CD4-positive, alpha-beta T cell treated with Interleukin-4 for 1 hour (primary cell): ENCODE measurements around the gene EXOC5.

Experiments
- DNase-seq, 2 donors: peaks; one replicate each; pipeline ENCODE4 v3.0.0-alpha.2; 2020 to 2022

The EXOC5 gene, protein sequence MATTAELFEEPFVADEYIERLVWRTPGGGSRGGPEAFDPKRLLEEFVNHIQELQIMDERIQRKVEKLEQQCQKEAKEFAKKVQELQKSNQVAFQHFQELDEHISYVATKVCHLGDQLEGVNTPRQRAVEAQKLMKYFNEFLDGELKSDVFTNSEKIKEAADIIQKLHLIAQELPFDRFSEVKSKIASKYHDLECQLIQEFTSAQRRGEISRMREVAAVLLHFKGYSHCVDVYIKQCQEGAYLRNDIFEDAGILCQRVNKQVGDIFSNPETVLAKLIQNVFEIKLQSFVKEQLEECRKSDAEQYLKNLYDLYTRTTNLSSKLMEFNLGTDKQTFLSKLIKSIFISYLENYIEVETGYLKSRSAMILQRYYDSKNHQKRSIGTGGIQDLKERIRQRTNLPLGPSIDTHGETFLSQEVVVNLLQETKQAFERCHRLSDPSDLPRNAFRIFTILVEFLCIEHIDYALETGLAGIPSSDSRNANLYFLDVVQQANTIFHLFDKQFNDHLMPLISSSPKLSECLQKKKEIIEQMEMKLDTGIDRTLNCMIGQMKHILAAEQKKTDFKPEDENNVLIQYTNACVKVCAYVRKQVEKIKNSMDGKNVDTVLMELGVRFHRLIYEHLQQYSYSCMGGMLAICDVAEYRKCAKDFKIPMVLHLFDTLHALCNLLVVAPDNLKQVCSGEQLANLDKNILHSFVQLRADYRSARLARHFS

GRCh38 chr14:57268161-57269069 is at the start of gene EXOC5, which contains the start of gene AP5M1:
EXOC5 (minus strand) TSS chr14:57268905; CDS start chr14:57268648, 257 bp downstream.
AP5M1 (plus strand) TSS chr14:57268971; CDS start chr14:57269315, 344 bp downstream.
- peak; percentile 90 to 94 for DNase-seq

- peak; percentile 62 to 76 for DNase-seq
Observed at GRCh38 chr14:57317248-57317833, 48.6 kb upstream of the EXOC5 start.

GRCh38 chr14:57314396-57315089 is 45.8 kb upstream of the EXOC5 start:
- DNase-seq = no peak

- no peak for DNase-seq
Observed at GRCh38 chr14:57302883-57303282, 34.2 kb upstream of the EXOC5 start.

GRCh38 chr14:57299511-57299910 is 30.8 kb upstream of the EXOC5 start:
- DNase-seq = no peak

DNA sequence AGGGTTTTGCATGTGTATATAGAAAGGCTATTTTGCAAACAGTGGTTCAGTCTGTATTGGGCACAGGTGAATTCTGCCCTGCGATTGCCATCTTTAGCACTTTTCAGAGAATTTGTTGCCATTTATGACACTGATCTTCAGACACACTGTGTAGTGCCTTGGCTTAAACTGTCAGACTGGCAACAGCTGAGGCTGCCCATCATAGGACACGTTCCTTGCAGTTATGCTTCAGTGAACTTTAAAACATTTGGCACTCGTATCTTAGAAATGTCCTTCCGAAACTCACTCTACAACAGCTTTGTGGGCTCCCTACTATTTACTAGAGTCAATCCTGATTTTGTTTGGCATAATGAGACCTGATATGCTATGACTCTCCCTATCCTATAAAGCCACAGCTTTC is 29.1 kb upstream of the EXOC5 start:
- DNase-seq = no peak

- no peak for DNase-seq
Observed at GRCh38 chr14:57295239-57295638, 26.5 kb upstream of the EXOC5 start.

DNA sequence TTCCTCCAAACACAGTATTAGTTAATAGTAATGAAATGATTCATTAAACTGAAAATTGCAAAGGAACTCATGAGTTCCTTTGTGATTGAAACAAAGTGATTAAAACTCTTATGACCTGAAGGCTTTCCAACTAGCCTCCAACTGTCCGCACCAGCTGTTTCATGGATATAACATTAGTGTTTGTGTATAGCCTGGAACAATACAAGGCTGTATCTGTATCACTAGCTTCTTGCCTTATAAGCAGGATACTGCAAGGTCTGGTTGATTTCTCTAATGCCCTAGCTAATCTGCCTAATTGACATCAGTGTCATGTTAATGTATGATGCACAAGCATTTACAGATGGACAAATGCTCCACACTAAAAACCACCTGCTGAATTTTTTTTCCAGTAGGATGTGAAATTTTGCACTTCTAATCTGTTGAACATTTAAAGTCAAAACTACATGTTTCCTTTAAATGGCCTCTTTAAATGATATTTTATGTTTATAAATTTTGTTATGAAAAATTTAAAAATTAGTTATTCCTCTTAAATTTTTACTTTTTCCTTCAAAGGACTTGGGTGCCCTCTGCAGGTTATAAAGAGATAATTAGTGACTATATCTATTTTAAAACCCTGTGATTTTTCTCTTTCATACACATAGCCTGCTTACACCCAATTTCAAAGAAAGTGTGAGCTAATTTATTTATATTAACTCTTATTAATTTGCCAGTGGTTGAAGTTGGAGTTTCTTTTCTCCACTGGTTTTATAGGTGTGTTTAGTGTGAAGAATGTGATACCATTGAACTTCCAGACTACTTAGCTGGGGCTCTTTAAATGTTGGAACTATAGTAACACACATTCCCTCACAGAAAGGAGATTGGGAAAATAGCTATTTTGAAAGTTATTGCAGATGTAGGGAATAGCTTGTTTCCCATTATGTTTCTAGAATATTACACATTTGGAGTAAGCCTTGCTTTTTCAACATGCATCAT is 25.4 kb upstream of the EXOC5 start:
- DNase-seq = peak in 1 of 2 donors; percentile 16

DNA sequence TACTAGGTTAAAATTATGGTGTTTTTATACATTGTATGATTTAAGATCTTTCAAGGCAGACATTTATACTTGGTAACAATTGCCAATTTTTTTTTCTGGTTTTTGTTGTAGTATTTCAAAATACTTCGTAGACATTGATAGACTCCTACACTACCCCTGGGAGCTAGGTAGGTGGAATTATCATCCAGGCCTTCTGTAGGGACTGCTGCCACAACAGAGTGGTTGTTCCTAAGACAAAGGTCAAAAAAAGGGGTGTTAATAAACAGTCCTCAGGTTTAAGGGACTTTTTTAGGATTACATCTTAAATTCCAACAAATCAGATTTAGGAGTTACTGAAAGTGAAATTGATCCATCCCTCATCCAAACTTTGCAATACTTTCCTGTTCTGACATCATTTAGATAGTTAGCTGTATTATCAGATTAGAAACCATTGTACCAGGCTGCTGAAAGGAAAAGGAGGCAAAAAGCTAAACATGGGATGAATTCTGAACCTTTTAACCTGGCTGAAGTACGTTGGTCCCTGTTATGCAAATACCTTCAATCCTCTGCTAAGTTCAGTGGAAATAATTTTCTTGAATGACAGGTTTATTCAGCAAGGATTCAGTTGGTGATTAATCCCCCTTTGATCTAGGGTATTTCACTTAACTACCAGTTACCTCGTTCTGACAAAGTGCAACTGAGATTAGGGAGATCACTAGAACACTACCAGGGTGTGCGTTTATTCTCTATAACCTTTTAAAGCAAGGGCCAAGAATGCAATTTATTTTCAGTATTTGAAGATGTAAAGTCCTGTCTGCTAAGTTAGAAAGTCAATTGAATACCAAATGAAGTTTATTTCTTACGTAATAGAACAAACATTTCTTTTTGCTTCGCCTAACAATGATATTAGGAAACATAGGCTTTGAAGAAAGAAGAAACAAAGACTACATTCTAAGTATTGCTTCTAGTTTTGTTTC is 23.3 kb upstream of the EXOC5 start:
- no peak for DNase-seq

- no peak for DNase-seq
Observed at GRCh38 chr14:57290751-57291150, 22.0 kb upstream of the EXOC5 start.

- DNase-seq = no peak
Observed at GRCh38 chr14:57287745-57288144, 19.0 kb upstream of the EXOC5 start.

DNA sequence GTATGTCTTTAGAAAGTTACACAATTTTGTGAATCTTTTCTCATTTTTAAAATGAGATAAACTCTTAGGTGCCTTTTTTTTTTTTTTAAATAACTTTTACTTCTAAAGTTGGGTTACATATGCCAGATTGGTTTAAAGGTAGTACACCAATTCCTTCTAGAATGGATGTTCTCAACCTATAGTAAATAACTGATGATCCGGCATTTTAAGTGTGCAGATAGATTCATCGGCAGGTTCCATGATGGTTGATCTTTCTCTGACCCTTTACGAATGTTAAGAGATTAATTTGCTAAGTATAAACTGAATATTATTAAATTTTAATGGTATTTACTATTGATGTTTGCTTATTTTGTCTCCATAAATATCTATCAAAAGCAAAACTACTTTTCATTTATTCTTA is 8.4 kb upstream of the EXOC5 start:
- no peak for DNase-seq

DNA sequence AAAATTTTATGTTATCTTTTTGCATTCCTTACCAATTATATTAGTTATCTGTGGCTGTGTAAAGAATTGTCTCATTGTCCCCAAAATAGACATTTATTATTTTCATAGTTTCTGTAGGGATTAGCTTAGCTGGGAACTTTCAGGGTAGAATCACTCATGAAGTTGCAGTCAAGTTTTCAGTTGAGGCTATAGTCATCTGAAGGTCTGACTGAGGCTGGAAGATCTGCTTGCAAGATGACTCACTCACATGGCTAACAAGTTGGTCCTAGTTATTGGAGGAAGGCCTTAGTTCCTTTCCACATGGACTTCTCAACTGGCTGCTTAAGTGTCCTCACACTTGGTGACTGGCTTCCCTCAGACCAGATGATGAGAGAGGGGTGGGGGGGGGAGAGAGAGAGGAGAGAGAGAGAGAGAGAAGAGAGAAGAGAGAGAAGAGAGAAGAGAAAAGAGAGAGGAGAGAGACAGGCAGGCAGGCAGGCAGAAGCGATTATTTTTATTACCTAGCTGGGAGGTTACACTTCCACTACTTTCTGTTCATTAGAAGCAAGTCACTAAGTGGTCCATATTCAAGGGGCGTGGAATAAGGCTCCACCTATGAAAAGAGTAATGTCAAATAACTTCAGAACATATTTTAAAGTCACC is 6.4 kb upstream of the EXOC5 start:
- no peak for DNase-seq

DNA sequence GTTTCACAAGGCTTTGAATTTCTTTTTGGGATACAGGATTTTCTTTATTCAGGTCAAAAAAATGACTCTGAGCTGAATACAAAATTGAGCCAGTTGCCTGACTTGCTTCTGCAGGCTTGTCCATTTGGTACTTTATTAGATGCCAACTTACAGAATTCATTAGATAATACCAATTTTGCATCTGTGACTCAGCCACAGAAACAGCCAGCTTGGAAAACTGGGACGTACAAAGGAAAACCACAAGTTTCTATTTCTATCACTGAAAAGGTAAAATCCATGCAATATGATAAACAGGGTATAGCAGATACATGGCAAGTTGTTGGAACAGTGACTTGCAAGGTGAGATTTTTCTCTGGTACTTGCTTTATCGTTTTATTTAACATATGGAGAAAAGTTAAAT is 5.8 kb upstream of the EXOC5 start:
- no peak for DNase-seq

DNA sequence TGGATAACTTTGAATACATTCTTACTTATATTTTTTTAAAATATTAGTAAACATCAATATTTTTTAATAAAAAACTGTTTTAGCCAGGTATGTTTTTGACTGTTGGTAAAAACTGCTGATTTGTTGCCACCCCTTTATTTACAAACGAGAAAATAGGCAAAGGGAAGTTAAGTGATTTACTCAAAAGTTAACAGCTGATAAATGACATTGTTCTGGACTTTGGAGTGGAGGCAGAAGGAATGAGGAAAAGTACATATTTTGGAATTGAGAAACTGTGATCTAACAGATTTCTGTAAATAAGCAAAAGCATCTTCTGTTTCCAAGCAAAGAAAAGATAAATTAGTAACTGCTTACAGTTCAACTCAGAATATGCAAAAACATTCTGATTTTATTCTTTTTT is 4.5 kb upstream of the EXOC5 start:
- no peak for DNase-seq

- DNase-seq = no peak
Observed at GRCh38 chr14:57266065-57266464, 2.6 kb downstream of the EXOC5 start.

DNA sequence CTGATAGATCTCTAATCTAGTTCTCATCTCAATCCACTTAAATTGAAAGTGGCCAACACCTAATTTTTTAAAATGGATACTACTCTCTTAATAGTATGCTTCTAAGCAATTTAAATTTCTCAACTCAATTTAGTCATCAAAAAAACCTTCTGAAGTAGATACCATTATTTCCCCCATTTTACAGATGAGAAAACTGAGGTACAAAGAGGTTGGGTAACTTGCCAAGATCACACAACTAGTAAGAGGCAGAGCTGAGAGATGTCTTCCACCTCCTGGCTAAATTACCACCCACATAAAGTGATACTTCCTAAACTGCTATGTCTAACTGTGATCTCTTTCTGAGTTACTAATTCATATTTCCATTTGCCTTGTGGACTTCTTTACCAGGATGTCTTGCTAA is 6.6 kb downstream of the EXOC5 start:
- DNase-seq = no peak

- no peak for DNase-seq
Observed at GRCh38 chr14:57261604-57262003, 7.1 kb downstream of the EXOC5 start.

DNA sequence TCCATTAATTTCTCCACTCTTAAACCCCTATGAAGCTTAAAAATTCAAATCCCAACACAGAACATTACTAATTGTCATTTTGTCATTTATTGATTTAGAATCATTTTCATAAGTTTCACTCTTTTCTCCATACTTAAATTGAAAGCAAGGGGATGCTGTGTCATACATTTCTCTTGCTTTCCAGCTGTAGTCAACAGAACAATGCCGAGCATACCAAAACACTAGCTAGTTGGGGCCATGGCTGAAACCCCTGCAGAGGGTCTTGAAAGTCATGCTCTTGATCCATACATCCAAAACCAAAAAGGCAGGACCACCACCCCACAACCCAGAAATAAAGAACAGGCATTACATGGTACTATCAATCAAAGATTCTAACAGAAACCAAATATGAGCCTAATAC is 9.0 kb downstream of the EXOC5 start:
- DNase-seq = no peak
